Stimulated activated CD4-positive, alpha-beta T cell treated with anti-CD3 and anti-CD28 coated beads, Interleukin-1b, Interleukin-23, amount 100 ng/mL, for 48 hours (primary cell): Measurements from ENCODE around the gene KIAA2012.

Source experiments
- DNase-seq: peaks from one replicate; pipeline ENCODE4 v3.0.0-alpha.2; 2020

KIAA2012 gene

DNA sequence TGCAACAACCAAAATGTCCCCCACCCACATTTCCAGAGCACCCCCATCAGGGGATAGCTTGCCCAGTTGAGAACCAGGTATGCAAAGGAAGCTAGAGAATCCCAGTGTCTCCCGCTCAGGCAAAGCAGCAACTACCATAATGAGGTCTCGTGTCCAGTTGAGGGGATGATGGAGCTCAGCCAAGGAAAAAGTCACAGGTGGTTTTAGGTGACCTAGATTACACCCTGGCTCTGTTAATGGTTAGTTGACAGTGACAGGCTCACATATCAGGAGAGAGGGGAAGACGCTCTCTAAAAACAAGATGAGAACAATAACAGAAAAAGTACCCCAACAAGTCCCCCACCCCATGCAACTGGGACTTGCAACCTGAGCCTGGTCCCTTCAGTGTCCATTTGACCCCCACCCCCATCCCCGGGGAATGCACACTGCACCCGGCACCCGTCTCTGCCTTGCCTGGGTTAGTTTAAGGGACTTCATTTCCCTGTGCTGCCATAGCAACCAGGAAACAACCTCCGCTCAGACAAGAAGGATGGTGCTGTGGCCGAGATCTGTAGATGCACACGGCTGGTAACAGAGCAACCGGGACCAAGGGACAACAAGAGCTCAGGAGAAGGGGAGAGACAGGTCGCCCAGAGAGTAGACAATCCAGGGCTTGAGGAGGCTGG, at the start of gene KIAA2012:
Gene KIAA2012, plus strand, starts transcription at position 519 of the 665 bp plus-strand sequence. CDS start 373 bp downstream, outside the sequence.
- DNase-seq = no peak

DNA sequence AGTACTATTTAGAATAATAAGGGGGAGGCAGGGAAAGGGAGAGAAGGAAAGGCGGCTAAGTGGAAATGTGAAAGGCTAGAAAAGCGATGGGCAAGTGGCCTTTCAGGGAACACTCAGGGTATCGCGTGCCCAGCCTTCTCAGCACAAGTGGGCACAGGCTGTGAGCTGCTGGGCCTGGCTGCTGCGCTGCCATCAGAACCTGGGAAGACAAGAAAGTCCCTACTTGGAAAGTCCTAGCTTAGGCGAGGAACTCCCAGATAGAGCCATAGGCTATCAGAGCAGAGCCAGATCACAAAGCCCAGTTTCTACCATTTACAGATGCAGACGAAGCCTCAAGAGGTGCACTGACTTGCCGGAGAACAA, 49.2 kb upstream of the KIAA2012 start:
- DNase-seq = no peak

DNA sequence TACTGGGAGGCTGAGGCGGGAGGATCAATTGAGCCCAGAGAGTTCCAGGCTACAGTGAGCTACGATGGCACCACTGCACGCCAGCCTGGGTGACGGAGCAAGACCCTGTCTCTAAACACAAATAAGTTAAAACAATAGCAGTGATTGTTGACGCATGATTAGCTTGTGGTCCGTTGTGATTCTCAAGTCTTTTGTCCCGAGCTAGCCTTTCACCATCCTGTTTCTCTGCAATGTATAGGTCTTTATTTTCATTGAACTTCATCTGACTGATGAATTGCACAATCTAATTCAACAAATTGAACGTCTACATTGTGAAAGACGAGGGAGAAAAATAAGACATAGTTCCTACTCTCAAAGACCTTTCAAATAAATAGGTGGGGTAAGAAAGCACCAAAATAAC, 48.2 kb upstream of the KIAA2012 start:
- DNase-seq = no peak

DNA sequence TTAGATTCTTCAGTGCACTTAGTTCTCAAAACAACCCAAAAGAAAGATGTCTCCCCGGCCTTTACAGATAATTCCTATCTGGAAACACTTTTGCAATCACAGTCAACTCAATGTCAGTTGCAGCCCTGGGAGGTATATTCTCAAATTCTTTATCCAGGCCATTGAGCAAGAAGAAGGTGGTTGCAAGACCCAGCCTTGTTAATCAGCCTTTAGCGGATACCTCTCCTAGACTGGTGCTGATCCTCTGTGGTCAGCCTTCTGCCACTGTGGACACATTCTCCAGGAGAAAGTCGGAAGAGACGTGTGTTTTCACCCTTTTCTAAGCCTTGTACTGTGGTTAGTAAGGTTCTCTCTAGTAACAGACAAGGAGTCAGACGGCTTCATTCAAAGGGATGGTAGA, 47.2 kb upstream of the KIAA2012 start:
- DNase-seq = no peak

DNA sequence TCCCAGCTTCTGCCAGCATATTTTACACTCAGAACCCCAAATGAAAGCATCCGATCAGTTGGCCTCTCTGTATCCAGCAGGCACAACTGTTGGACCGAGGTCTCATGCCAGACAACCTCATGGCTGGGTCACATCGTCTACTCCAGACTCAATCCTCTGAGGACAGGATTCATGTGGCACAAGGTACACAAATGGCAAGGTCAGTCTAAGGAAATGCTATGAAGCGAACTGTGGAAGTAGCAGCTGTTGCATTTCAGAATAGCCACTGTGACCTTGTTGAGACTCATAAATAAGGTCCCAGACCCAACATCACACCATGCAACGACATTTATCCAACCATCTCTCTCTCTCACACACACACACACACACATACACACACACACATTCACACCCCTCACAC, 46.5 kb upstream of the KIAA2012 start:
- no peak for DNase-seq

DNA sequence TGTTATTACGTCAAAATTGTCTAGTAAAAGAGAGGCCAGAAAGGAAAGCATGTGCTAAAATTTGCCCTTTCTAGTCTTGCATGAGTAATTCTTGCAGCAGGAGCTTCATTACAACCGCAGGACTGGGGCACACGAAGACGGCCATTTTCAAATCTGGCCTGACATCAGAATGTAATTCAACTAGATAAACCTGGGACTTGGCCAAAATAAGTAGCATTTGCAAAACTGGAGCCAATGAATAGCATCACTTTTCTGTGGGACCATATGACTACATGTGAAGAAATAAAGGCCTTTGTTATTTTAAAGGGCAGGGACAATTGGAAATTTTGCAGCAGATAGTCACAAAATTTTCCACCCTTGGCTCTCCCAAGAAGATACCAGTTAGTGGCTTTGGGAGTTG, 42.4 kb upstream of the KIAA2012 start:
- DNase-seq = no peak

DNA sequence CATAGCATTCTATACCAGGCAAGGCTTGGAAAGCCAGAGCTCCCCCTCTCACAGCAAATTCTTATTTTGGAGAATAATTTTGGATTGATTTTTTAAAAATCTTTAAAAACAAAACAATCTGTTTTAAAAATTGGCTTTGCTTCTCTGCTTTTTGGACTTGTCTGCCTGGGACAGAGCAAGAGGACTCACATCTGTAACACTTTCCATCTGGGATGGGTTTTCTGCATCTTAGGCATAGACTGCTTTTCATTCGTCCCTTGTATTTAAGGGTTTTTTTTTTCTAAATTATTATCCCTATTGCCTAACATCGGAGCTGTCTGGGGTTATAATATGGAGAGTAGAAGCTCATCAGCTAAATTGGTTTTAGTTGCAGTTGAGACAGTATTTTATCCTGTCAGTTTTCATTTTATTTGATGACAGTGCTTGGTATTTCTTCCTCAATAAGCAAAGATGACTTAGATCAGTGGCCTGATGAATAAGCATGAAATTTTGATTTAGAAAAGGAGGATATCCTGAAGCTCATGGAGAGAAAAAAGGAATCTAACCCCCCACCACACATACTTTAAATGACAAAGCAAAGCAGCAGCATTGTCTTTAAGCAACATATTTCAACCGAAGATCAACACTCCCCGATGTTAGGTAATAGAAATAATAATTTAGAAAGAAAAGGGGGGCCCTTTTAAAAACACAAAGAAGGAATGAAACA, 41.7 kb upstream of the KIAA2012 start:
- no peak for DNase-seq

DNA sequence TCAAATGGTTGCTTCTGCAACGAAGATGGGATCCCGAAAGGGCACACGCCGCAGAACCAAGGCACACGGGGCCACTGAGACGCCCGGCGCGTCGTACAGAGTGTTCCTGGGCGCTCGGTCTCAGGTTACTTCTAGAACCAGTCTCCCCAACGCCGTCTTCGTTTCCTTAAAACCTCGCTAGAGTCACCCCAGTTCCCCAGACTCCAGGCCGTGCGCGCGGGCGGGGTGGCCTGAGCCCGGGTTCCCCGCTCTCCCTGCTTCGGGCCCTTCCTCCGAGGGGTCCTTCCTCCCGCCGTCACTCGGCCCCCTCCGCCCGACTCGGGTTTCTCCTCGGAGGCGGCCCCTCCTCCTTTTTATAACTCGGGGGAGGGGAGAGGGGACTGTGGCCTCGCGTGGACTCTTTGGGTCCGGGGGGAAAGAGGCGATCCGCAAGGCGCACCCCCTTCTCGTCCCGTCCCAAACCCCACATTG, 40.2 kb upstream of the KIAA2012 start:
- peak; percentile 13 for DNase-seq

DNA sequence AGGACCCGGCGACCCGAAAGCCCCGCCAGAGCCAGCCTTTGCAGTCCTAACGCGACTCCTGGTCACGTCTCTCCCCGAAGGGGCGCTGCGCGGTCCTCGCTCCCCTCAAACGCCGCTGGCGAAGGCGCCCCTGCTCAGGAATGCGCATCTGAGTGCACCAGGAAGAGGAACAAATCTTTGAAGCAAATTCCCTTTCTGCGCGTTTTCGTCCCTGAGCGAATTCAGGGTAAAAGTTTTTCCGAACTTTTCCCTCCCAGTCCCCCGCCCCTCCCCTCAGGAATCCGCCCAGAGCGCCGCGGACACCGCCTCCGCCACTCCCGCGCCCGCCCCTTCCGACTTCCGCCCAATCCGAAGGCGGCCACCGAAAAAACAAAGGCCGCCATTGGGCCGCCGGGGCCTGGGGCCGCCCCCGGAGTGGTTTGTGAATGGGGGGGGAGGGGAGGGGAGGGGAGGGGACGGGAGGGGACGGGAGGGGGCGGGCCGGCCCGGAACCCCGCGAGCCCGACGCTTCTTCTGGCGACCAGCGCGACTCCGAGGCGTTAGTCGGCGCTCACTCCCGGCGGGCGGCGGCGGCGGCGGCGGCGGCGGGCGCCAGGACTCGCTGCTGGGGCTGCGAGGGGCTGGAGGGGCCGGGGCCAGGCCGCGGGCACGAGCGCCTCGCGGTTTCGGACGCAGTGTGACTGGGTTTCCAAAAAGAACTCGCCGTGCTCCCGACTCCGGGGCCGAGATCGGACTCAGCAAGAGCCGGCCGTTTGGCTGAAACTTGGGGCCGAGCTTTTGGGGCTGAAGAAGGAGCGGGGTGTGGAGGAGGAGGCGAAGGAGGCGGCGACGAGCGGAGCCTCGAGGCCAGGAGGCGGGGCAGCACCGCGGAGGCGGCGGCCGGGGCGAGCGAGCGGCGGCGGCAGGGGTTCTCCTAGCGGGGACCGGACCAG, 39.5 kb upstream of the KIAA2012 start, which contains the start of gene FZD7:
Gene FZD7, plus strand, starts transcription at position 539 of the 932 bp plus-strand sequence. CDS start 793 bp downstream, outside the sequence.
- peak; percentile 81 for DNase-seq

DNA sequence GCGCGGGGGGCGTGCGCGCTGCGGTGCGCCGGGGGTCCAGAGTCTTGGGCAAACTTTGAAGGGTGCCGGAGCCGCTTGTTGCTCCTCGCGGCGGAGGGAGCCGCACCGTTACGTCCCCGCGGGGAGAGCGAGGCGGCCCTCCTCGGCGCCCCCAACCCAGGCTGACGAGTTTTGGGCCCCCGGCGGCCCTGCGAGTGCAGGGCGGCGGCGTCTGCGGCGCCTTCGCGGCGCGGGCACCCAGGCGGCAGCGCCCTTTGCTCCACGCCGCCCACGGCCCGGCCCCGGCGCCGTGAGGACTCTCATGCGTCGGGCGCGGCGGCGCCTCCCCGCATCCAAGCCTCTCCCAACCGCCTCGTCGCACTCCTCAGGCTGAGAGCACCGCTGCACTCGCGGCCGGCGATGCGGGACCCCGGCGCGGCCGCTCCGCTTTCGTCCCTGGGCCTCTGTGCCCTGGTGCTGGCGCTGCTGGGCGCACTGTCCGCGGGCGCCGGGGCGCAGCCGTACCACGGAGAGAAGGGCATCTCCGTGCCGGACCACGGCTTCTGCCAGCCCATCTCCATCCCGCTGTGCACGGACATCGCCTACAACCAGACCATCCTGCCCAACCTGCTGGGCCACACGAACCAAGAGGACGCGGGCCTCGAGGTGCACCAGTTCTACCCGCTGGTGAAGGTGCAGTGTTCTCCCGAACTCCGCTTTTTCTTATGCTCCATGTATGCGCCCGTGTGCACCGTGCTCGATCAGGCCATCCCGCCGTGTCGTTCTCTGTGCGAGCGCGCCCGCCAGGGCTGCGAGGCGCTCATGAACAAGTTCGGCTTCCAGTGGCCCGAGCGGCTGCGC, 38.6 kb upstream of the KIAA2012 start:
- DNase-seq = peak; percentile 22

DNA sequence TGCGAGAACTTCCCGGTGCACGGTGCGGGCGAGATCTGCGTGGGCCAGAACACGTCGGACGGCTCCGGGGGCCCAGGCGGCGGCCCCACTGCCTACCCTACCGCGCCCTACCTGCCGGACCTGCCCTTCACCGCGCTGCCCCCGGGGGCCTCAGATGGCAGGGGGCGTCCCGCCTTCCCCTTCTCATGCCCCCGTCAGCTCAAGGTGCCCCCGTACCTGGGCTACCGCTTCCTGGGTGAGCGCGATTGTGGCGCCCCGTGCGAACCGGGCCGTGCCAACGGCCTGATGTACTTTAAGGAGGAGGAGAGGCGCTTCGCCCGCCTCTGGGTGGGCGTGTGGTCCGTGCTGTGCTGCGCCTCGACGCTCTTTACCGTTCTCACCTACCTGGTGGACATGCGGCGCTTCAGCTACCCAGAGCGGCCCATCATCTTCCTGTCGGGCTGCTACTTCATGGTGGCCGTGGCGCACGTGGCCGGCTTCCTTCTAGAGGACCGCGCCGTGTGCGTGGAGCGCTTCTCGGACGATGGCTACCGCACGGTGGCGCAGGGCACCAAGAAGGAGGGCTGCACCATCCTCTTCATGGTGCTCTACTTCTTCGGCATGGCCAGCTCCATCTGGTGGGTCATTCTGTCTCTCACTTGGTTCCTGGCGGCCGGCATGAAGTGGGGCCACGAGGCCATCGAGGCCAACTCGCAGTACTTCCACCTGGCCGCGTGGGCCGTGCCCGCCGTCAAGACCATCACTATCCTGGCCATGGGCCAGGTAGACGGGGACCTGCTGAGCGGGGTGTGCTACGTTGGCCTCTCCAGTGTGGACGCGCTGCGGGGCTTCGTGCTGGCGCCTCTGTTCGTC, 37.7 kb upstream of the KIAA2012 start:
- DNase-seq = peak; percentile 16

DNA sequence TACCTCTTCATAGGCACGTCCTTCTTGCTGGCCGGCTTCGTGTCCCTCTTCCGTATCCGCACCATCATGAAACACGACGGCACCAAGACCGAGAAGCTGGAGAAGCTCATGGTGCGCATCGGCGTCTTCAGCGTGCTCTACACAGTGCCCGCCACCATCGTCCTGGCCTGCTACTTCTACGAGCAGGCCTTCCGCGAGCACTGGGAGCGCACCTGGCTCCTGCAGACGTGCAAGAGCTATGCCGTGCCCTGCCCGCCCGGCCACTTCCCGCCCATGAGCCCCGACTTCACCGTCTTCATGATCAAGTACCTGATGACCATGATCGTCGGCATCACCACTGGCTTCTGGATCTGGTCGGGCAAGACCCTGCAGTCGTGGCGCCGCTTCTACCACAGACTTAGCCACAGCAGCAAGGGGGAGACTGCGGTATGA, 37.1 kb upstream of the KIAA2012 start:
- no peak for DNase-seq

DNA sequence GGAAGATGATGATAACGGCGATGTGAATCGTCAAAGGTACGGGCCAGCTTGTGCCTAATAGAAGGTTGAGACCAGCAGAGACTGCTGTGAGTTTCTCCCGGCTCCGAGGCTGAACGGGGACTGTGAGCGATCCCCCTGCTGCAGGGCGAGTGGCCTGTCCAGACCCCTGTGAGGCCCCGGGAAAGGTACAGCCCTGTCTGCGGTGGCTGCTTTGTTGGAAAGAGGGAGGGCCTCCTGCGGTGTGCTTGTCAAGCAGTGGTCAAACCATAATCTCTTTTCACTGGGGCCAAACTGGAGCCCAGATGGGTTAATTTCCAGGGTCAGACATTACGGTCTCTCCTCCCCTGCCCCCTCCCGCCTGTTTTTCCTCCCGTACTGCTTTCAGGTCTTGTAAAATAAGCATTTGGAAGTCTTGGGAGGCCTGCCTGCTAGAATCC, 36.4 kb upstream of the KIAA2012 start:
- DNase-seq = no peak

DNA sequence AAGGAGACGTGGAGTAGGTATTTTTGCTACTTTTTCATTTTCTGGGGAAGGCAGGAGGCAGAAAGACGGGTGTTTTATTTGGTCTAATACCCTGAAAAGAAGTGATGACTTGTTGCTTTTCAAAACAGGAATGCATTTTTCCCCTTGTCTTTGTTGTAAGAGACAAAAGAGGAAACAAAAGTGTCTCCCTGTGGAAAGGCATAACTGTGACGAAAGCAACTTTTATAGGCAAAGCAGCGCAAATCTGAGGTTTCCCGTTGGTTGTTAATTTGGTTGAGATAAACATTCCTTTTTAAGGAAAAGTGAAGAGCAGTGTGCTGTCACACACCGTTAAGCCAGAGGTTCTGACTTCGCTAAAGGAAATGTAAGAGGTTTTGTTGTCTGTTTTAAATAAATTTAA, 36.0 kb upstream of the KIAA2012 start:
- no peak for DNase-seq

DNA sequence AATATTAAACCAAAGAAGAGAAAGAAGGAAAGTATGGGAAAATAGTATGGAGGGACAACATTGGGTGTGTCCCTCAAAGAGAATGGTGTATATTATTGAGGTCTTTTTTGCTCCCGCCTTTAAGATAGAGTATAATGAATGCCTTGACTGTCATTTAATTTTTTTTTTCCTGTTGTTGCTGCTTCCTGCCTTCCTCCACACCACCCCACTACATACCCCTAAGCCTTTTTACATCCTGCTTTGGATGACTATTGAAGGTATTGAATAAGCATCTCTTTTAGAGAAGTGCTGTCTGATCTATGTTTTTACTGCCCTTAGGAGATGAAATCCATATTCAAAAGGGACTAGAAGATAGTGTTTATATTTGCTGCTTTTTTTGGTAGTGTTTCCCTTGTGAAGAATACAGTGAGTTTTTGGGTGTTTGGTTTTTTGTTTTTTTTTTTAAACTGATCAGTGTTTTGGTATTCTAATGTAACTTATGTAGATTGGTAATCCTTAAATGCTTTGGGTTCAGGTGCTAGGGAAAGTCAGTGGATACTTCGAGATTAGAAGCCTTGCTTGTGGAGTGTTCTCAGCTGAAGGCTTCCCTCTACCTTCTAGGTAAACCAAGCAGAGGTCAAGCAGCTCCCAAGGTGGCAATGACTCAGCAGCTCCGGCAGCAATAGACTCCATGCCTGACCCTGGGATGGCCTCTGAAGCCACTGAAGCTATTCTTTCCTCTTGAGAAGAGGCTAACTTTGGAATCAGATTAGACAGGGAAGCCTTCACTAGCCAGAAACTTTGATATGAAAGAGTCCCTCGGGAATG, 34.4 kb upstream of the KIAA2012 start:
- no peak for DNase-seq

DNA sequence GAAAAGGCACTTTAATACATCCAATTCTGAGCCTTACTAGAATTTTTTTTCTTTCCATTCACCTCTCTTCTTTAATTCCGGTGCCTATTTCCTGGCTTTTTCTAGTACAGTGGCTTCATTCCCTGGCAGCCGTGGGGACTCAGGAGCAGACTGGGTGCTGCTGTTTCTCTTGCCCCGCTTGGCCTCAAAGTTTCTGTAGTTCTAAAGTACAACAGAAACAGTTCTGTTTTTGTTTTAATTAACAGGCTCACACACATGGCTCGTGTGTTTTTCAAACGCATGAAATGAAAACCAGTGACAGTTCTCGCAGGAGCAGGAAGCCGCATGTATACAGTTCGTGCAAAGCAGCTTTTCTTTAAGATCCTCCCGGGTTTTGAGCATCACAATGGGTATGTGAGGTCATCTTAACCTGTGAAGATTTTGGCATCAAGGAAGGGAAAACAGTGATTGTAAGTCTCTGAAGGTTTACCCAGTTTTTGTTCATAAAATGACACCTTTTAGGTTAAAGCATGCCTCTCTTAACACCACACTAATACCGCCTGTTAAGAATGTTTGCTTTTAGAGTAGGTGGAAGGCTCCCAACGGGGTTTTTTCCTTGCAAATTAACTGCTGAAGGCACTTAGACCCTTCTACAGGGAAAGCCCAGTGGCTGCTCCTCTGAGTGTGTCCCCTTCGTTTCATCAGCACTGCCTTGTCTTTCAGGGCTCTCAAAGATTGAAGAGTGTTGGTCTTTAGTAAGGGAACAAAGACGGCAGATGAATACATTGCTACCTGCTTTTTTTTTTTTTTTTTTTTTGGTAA, 33.6 kb upstream of the KIAA2012 start:
- no peak for DNase-seq

DNA sequence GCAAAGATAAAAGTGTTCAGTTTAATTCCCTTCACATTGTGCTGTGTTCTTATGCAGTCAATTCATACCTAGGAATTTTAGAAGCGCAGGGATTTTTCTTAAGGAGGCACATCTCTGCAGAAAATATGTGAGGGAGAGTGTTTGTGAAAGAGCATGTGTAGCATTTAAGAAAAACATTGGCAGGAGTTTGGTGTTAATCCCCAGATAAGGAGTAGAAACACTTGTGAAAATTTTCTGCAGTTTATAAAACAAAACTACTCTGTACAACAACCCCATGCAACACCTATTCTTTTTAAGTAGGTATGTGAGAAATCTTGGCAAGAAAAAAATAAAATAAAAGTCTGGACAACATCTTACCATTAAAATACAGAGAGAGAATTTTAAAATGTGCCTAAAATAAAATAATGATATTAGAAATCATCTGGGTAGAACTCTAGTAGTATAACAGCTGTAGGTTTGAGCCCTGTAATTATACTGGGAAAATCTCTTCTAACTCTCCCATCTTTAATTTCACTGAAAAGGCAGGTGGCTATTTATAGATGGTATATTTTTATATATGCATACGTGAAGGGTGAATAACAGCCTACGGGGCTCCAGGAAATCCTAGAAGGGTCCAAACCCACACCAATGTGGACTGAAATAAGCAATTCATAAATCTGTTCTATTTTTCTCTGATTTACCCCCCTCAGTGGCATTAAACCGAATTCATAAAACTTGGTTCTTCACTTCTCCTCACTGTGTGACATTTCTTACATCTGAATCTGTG, 32.8 kb upstream of the KIAA2012 start:
- DNase-seq = no peak

DNA sequence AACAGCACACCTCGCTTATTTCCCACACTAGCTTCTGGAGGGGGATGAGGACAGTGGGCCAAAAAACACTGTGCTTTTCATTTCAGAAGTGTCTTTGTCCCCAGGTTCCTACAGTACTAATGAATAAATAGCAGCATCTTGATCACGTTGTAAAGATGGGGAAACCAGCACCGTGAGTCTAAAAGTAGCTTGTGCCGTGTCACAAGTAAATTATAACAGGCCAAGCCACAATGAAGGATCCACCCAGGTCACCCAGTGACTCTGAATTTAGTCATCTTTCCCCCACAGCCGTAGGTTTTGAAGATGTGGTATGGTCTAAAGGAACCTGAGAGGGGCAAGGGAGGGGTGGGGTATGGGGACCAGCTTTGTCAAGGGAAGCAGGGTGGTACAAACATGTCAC, 30.6 kb upstream of the KIAA2012 start:
- DNase-seq = no peak

DNA sequence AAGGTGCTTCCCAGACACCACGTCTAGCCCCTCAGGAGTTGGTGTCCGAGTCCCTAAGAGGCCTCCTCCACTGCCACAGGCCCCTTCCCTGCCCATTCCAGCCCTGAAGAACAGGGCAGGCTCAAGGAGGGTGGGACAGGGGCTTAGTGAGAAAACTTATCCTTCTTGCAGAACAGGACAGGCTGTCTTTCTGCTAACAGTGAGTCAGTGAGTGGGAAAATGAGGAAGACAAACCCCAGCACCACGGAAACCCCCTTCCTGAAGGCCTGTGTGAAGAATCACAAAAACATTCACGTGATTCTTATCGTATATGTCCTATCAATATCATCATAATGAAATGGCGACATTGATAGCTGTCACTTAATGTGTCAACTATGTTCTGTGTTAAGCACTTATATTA, 29.6 kb upstream of the KIAA2012 start:
- DNase-seq = no peak
